ENCODE data around the gene CEP131. TPM values are rescaled to one million over a fixed set of nuclear protein-coding genes. Genes with fewer than 3 reads are reported as not detected.
A peak's percentile ranks its signal among the peaks of the same experiment; 100 is the strongest.

The CEP131 gene
- total RNA-seq, 2 experiments from 2014 or later = 9.4 to 9.8 TPM

GRCh38 chr17:81242421-81243332, 19.9 kb upstream of the CEP131 start:
- no peak for DNase-seq
- Mint-ChIP-seq H3K4me3 (peak overlapping the region; percentile 24), H3K36me3 (ENCODE audit: low read depth) (peaks cover 15% of the 10 kb centered on the region)

GRCh38 chr17:81241648-81242420, 19.1 kb upstream of the CEP131 start:
- H3K4me1 Mint-ChIP-seq (ENCODE audit: low read depth) = peaks cover 36% of the 10 kb centered on the region
- intact Hi-C loops (cut with micrococcal nuclease) = loop anchor here (1.0 kb wide), 2 partner anchors 100 to 141 kb away; no protein-coding TSS in a partner anchor
- CTCF ChIA-PET = interaction anchor here (1.4 kb wide), 1 partner anchor 99 kb away, joined by 5 read pairs; no protein-coding TSS in a partner anchor
- peak; percentile 70 for DNase-seq
- H3K27me3 Mint-ChIP-seq (ENCODE audit: low read depth) = no peaks in the 10 kb centered on the region
- no peak overlapping the region for H3K27ac Mint-ChIP-seq
- peaks cover 14% of the 10 kb centered on the region for H3K36me3 Mint-ChIP-seq (ENCODE audit: low read depth)
- H3K9me3 Mint-ChIP-seq = no peaks in the 10 kb centered on the region
- peak overlapping the region; percentile 32 for H3K4me3 Mint-ChIP-seq

More at GRCh38 chr17:81242421-81243332, 19.9 kb upstream of the CEP131 start:
- no peaks in the 10 kb centered on the region for H3K9me3 Mint-ChIP-seq
- H3K27ac Mint-ChIP-seq = no peak overlapping the region
- CTCF ChIA-PET = interaction anchor here (1.4 kb wide), 1 partner anchor 99 kb away, joined by 5 read pairs; no protein-coding TSS in a partner anchor
- intact Hi-C loops (cut with micrococcal nuclease) = no loop called here
- no peaks in the 10 kb centered on the region for H3K27me3 Mint-ChIP-seq (ENCODE audit: low read depth)
- peaks cover 27% of the 10 kb centered on the region for H3K4me1 Mint-ChIP-seq (ENCODE audit: low read depth)

- intact Hi-C loops (cut with micrococcal nuclease) = loop anchor here (1.0 kb wide), 2 partner anchors 99 to 140 kb away; no protein-coding TSS in a partner anchor
- no peaks in the 10 kb centered on the region for H3K9me3 Mint-ChIP-seq
- H3K27me3 Mint-ChIP-seq (ENCODE audit: low read depth) = no peaks in the 10 kb centered on the region
- H3K27ac Mint-ChIP-seq = no peak overlapping the region
- H3K36me3 Mint-ChIP-seq (ENCODE audit: low read depth) = peaks cover 14% of the 10 kb centered on the region
- peak overlapping the region; percentile 90 for H3K4me3 Mint-ChIP-seq
- H3K4me1 Mint-ChIP-seq (ENCODE audit: low read depth) = peaks cover 37% of the 10 kb centered on the region
- DNase-seq = no peak
- CTCF ChIA-PET = interaction anchor here (1.3 kb wide), 1 partner anchor 51 kb away, joined by 4 read pairs; no protein-coding TSS in a partner anchor
Observed at GRCh38 chr17:81241203-81241602, 18.4 kb upstream of the CEP131 start.

GRCh38 chr17:81240761-81241160, 18.0 kb upstream of the CEP131 start:
- intact Hi-C loops (cut with micrococcal nuclease) = loop anchor here (1.0 kb wide), 2 partner anchors 98 to 139 kb away; no protein-coding TSS in a partner anchor
- no peak overlapping the region for H3K27ac Mint-ChIP-seq
- H3K4me3 Mint-ChIP-seq = peak overlapping the region; percentile 90
- CTCF ChIA-PET = interaction anchor here (0.7 to 1.3 kb wide), 3 partner anchors 51 to 649 kb away, joined by 3 to 6 read pairs (median 4); no protein-coding TSS in a partner anchor
- H3K36me3 Mint-ChIP-seq (ENCODE audit: low read depth) = peaks cover 14% of the 10 kb centered on the region
- H3K27me3 Mint-ChIP-seq (ENCODE audit: low read depth) = no peaks in the 10 kb centered on the region
- DNase-seq = no peak
- H3K9me3 Mint-ChIP-seq = no peaks in the 10 kb centered on the region
- peaks cover 39% of the 10 kb centered on the region for H3K4me1 Mint-ChIP-seq (ENCODE audit: low read depth)

- intact Hi-C loops (cut with micrococcal nuclease) = loop anchor here (1.0 to 5.0 kb wide), 6 partner anchors 17 to 1138 kb away; partner anchors contain the start of genes GAA and SLC38A10
- CTCF ChIA-PET = interaction anchor here (0.7 to 1.3 kb wide), 4 partner anchors 52 to 650 kb away, joined by 3 to 6 read pairs (median 4); no protein-coding TSS in a partner anchor
- peaks cover 14% of the 10 kb centered on the region for H3K36me3 Mint-ChIP-seq (ENCODE audit: low read depth)
- H3K27ac Mint-ChIP-seq = peak overlapping the region; percentile 96
- no peaks in the 10 kb centered on the region for H3K27me3 Mint-ChIP-seq (ENCODE audit: low read depth)
- H3K4me3 Mint-ChIP-seq = peak overlapping the region; percentile 90
- no peaks in the 10 kb centered on the region for H3K9me3 Mint-ChIP-seq
- peaks cover 39% of the 10 kb centered on the region for H3K4me1 Mint-ChIP-seq (ENCODE audit: low read depth)
- DNase-seq = peak; percentile 64
Observed at GRCh38 chr17:81239714-81240555, 17.2 kb upstream of the CEP131 start.

- Mint-ChIP-seq H3K27me3 (ENCODE audit: low read depth) (no peaks in the 10 kb centered on the region), H3K4me3 (peak within 1 kb of the TSS; percentile 90), H3K27ac (peak within 1 kb of the TSS; percentile 96), H3K36me3 (ENCODE audit: low read depth) (peaks cover 14% of the 10 kb centered on the region), H3K4me1 (ENCODE audit: low read depth) (peaks cover 37% of the 10 kb centered on the region), H3K9me3 (no peaks in the 10 kb centered on the region)
- CTCF ChIA-PET = interaction anchor here (0.6 to 1.3 kb wide), 3 partner anchors 137 to 246 kb away, joined by 4 to 5 read pairs (median 4); no protein-coding TSS in a partner anchor
- DNase-seq = peak; percentile 98
- intact Hi-C loops (cut with micrococcal nuclease) = loop anchor here (1.0 to 5.0 kb wide), 6 partner anchors 16 to 1137 kb away; partner anchors contain the start of genes GAA and SLC38A10
Observed at GRCh38 chr17:81238815-81239713, 16.3 kb upstream of the CEP131 start, which contains the start of the genes NDUFAF8 and TEPSIN. Gene NDUFAF8 (plus strand): TSS chr17:81239318. CDS start chr17:81239364, 46 bp downstream. Gene TEPSIN (minus strand): TSS chr17:81239055. CDS start chr17:81239033, 22 bp downstream.

- DNase-seq = no peak
- H3K27ac Mint-ChIP-seq = no peak overlapping the region
- H3K27me3 Mint-ChIP-seq (ENCODE audit: low read depth) = no peaks in the 10 kb centered on the region
- peaks cover 14% of the 10 kb centered on the region for H3K36me3 Mint-ChIP-seq (ENCODE audit: low read depth)
- H3K4me1 Mint-ChIP-seq (ENCODE audit: low read depth) = peaks cover 37% of the 10 kb centered on the region
- peak overlapping the region; percentile 90 for H3K4me3 Mint-ChIP-seq
- intact Hi-C loops (cut with micrococcal nuclease) = loop anchor here (2.0 to 5.0 kb wide), 4 partner anchors 56 to 1136 kb away; partner anchors contain the start of genes GAA and SLC38A10
- CTCF ChIA-PET = interaction anchor here (0.6 to 1.3 kb wide), 3 partner anchors 137 to 246 kb away, joined by 4 to 5 read pairs (median 4); no protein-coding TSS in a partner anchor
- H3K9me3 Mint-ChIP-seq = no peaks in the 10 kb centered on the region
Observed at GRCh38 chr17:81238490-81238814, 15.7 kb upstream of the CEP131 start.

GRCh38 chr17:81237591-81238489, 15.1 kb upstream of the CEP131 start:
- Mint-ChIP-seq H3K4me1 (ENCODE audit: low read depth) (peaks cover 37% of the 10 kb centered on the region), H3K27ac (no peak overlapping the region)
- intact Hi-C loops (cut with micrococcal nuclease) = loop anchor here (2.0 to 5.0 kb wide), 4 partner anchors 57 to 1136 kb away; partner anchors contain the start of genes GAA and SLC38A10

GRCh38 chr17:81236784-81237183, 14.0 kb upstream of the CEP131 start:
- no peak overlapping the region for H3K27ac Mint-ChIP-seq
- CTCF ChIA-PET = interaction anchor here (1.0 kb wide), 1 partner anchor 248 kb away, joined by 3 read pairs; no protein-coding TSS in a partner anchor
- H3K4me1 Mint-ChIP-seq (ENCODE audit: low read depth) = peaks cover 33% of the 10 kb centered on the region
- no peaks in the 10 kb centered on the region for H3K9me3 Mint-ChIP-seq
- peaks cover 11% of the 10 kb centered on the region for H3K36me3 Mint-ChIP-seq (ENCODE audit: low read depth)
- no peaks in the 10 kb centered on the region for H3K27me3 Mint-ChIP-seq (ENCODE audit: low read depth)
- intact Hi-C loops (cut with micrococcal nuclease) = loop anchor here (5.0 kb wide), 2 partner anchors 246 to 1134 kb away; partner anchors contain the start of gene GAA
- H3K4me3 Mint-ChIP-seq = no peak overlapping the region
- no peak for DNase-seq

More at GRCh38 chr17:81237591-81238489, 15.1 kb upstream of the CEP131 start:
- no peaks in the 10 kb centered on the region for H3K9me3 Mint-ChIP-seq
- DNase-seq = no peak
- H3K36me3 Mint-ChIP-seq (ENCODE audit: low read depth) = peaks cover 15% of the 10 kb centered on the region
- peak overlapping the region; percentile 90 for H3K4me3 Mint-ChIP-seq
- CTCF ChIA-PET = interaction anchor here (0.6 to 1.3 kb wide), 4 partner anchors 136 to 247 kb away, joined by 3 to 5 read pairs (median 4); no protein-coding TSS in a partner anchor
- H3K27me3 Mint-ChIP-seq (ENCODE audit: low read depth) = no peaks in the 10 kb centered on the region

All from activated naive CD4-positive, alpha-beta T cell treated with anti-CD3 and anti-CD28 coated beads for 36 hours (primary cell).